ENCODE data around the gene MYO6. TPM values are rescaled to one million over a fixed set of nuclear protein-coding genes. Genes with fewer than 3 reads are reported as not detected.
"Not testable (repeated sequence)": the region's sequence is repeated elsewhere in the genome, so short reads cannot be mapped to it uniquely, and the experiment has no call there.

MYO6 gene
- 10.0 and 10.9 TPM in 2 replicates for total RNA-seq (2014; rRNA removed; shearing (Covaris generic))
- 24.2 and 25.8 TPM in 2 replicates for polyA plus RNA-seq (2016; fragmentation: Nextera tagmentation; extraction: Ambion mirVana)

- Histone ChIP-seq H3K4me2 (ENCODE audit: unreplicated experiment) (peak within 1 kb of the TSS; percentile 88), H3K4me3 (peak within 1 kb of the TSS; percentile 96), H3K4me1 (ENCODE audit: insufficient read depth) (peaks cover 18% of the 10 kb centered on the region), H3K79me2 (ENCODE audit: insufficient read depth) (peaks cover 37% of the 10 kb centered on the region), H2AFZ (peak within 1 kb of the TSS; percentile 98), H3K27ac (peak within 1 kb of the TSS; percentile 88), H3K36me3 (ENCODE audit: low read depth) (no peaks in the 10 kb centered on the region), H3F3A (ENCODE audit: insufficient read depth) (peaks cover 17% of the 10 kb centered on the region), H3K27me3 (replicated peaks; ENCODE audit: insufficient read depth) (no peaks in the 10 kb centered on the region), H3K9me2 (ENCODE audit: insufficient read depth) (no peaks in the 10 kb centered on the region), H3K9ac (peak within 1 kb of the TSS; percentile 98), H3K9me3 (ENCODE audit: low read depth) (no peaks in the 10 kb centered on the region), H4K20me1 (ENCODE audit: insufficient read depth) (no peaks in the 10 kb centered on the region)
- peak; percentile 84 for DNase-seq
- TF ChIP-seq EZH2 (IDR thresholded peaks at IDR 0.05; ENCODE audit: insufficient read depth, poor library complexity, severe bottlenecking), result no peak
- TF ChIP-seq EZH2phosphoT487 (IDR thresholded peaks at IDR 0.05; ENCODE audit: insufficient read depth, low read depth), result no peak
- in situ Hi-C loops (cut with MboI), result no loop called here
- 1% methylated on average over 33 to 64 of the region's 97 CpGs for WGBS, 2 experiments (ENCODE audit: low coverage in 1 of 2, low lambda C conversion rate in 2 of 2, missing lambda C conversion rate in 2 of 2)
These were observed at the start of gene MYO6 for GRCh38 chr6:75748743-75749538. TSS of gene MYO6 (plus strand) at chr6:75749239. CDS start at chr6:75817548, 68,309 bp downstream.

GRCh38 chr6:75708334-75708733 is 40.7 kb upstream of the MYO6 start:
- DNase-seq; H3K4me2 ChIP-seq (ENCODE audit: unreplicated experiment); H3K9me3 ChIP-seq (ENCODE audit: low read depth); H3K9ac ChIP-seq; in situ Hi-C loops (cut with MboI); H3F3A ChIP-seq (ENCODE audit: insufficient read depth); H3K9me2 ChIP-seq (ENCODE audit: insufficient read depth); H3K27me3 ChIP-seq (replicated peaks; ENCODE audit: insufficient read depth); H3K4me1 ChIP-seq (ENCODE audit: insufficient read depth); H3K4me3 ChIP-seq; H2AFZ ChIP-seq; H4K20me1 ChIP-seq (ENCODE audit: insufficient read depth); H3K79me2 ChIP-seq (ENCODE audit: insufficient read depth); H3K27ac ChIP-seq: not testable (repeated sequence)
- peaks cover 48% of the 10 kb centered on the region for H3K36me3 ChIP-seq (ENCODE audit: low read depth)
- WGBS, 2 experiments (ENCODE audit: low coverage in 1 of 2, low lambda C conversion rate in 2 of 2, missing lambda C conversion rate in 2 of 2), result 84% methylated on average over 4 of the region's 4 CpGs

DNA sequence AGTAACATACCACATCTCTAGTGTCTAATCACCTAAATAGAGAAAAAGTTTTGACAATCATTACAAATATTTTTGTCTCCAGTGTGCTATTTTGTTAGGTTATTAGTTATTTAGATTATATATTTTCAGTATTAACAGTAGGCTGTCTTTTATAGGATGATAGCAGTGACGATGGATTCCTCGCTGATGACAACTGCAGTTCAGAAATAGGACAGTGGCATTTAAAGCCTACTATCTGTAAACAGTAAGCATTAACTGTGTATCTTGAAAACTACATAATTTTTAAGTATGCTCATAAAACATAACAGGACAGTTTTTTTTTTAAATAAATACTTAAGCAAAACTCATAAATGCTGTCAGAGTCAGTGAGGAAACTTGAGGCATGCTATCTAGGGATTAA is 37.9 kb upstream of the MYO6 start:
- Histone ChIP-seq H3K4me3 (no peak overlapping the region), H3K4me1 (ENCODE audit: insufficient read depth) (no peaks in the 10 kb centered on the region), H2AFZ (no peak overlapping the region), H4K20me1 (ENCODE audit: insufficient read depth) (no peaks in the 10 kb centered on the region), H3K36me3 (ENCODE audit: low read depth) (peaks cover 63% of the 10 kb centered on the region), H3K9me3 (ENCODE audit: low read depth) (no peaks in the 10 kb centered on the region), H3K27ac (no peak overlapping the region), H3K27me3 (replicated peaks; ENCODE audit: insufficient read depth) (no peaks in the 10 kb centered on the region), H3K4me2 (ENCODE audit: unreplicated experiment) (no peak overlapping the region), H3K9ac (no peak overlapping the region), H3K79me2 (ENCODE audit: insufficient read depth) (0 out of 2 replicates have a peak, but pooled peaks cover 5% of the 10 kb centered on the region), H3K9me2 (ENCODE audit: insufficient read depth) (no peaks in the 10 kb centered on the region), H3F3A (ENCODE audit: insufficient read depth) (no peaks in the 10 kb centered on the region)
- TF ChIP-seq EZH2 (IDR thresholded peaks at IDR 0.05; ENCODE audit: insufficient read depth, poor library complexity, severe bottlenecking) (no peak), EZH2phosphoT487 (IDR thresholded peaks at IDR 0.05; ENCODE audit: insufficient read depth, low read depth) (no peak)
- DNase-seq, result no peak
- WGBS, 2 experiments (ENCODE audit: low coverage in 1 of 2, low lambda C conversion rate in 2 of 2, missing lambda C conversion rate in 2 of 2), result 97 to 98% methylated on average over 2 of the region's 2 CpGs
- in situ Hi-C loops (cut with MboI), result no loop called here

DNA sequence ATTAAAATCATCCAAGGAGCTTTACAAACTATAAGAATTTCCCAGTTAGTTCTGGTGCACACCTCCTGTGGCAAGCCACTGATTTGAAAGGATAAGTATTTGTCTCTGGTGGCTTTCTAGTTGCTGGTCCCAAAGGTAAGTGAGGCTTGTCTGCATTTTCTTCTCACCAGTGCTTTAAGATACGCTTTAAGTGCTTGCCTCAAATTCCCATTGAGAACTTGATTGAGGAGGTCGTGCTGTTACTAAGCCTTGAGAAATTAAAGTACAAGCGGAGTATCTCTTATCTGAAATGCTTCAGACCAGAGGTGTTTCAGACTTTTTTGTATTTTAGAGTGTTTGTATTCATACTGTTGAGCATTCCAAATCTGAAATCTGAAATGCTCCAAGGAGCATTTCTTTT is 29.9 kb upstream of the MYO6 start:
- Histone ChIP-seq H3K9me3 (ENCODE audit: low read depth) (no peaks in the 10 kb centered on the region), H3K4me1 (ENCODE audit: insufficient read depth) (no peaks in the 10 kb centered on the region), H3K4me3 (no peak overlapping the region), H3F3A (ENCODE audit: insufficient read depth) (peaks cover 4% of the 10 kb centered on the region; the same call in 1 of the 2 replicates), H3K27ac (no peak overlapping the region), H3K27me3 (replicated peaks; ENCODE audit: insufficient read depth) (no peaks in the 10 kb centered on the region), H3K4me2 (ENCODE audit: unreplicated experiment) (no peak overlapping the region), H3K9me2 (ENCODE audit: insufficient read depth) (no peaks in the 10 kb centered on the region), H3K9ac (no peak overlapping the region), H3K79me2 (ENCODE audit: insufficient read depth) (no peaks in the 10 kb centered on the region), H4K20me1 (ENCODE audit: insufficient read depth) (no peaks in the 10 kb centered on the region), H2AFZ (no peak overlapping the region), H3K36me3 (ENCODE audit: low read depth) (peaks cover 34% of the 10 kb centered on the region)
- in situ Hi-C loops (cut with MboI), result no loop called here
- WGBS, 2 experiments (ENCODE audit: low coverage in 1 of 2, low lambda C conversion rate in 2 of 2, missing lambda C conversion rate in 2 of 2), result 78 to 80% methylated on average over 3 of the region's 3 CpGs
- no peak for DNase-seq
- TF ChIP-seq EZH2phosphoT487 (IDR thresholded peaks at IDR 0.05; ENCODE audit: insufficient read depth, low read depth), result no peak
- TF ChIP-seq EZH2 (IDR thresholded peaks at IDR 0.05; ENCODE audit: insufficient read depth, poor library complexity, severe bottlenecking), result no peak
